Measurements from ENCODE around the gene ABLIM2. TPM values are rescaled to one million over a fixed set of nuclear protein-coding genes. Genes with fewer than 3 reads are reported as not detected.

The ABLIM2 gene
- total and polyA plus RNA-seq, 2 of the 8 experiments (the other 6 are each of a cell fraction or from before 2014, with no cell fraction given): 2.8 to 3.0 TPM

DNA sequence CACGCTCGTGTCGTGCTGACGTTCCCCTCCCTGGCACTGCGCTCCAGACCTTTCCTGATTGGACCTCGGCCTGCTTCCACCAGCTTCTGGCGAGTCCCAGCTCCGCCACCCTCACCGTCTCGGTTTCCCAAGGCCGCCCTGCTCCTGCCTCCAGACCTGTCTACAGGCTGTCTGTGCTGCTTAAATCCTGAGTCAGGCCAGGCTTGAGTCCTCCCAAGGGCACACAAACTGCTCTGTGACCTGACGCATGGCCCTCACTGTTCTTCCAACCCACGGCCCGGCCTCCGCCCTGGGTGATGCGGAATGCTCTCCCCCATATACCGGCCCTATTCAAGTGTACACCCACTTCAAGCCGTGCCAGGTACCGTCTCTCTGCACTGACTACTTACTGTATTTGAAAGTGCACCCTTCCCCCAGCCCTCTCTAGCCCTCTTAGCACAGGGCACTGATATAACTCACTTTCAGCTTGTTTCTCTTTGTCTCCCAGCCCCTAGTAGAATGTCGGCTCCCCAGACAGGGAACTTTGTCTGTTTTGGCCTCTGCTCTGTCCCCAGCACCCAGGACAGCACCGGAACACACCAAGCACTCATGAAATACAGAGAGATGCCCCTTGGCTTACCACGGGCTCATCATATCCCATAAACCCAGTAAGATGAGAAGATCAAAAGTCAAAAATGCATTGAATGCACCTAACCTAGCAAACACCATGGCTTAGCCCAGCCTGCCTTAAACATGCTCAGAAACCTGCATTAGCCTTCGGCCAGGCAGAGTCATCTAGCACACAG is 155.9 kb downstream of the ABLIM2 start (continued):
- no peak for TF ChIP-seq CEBPB (IDR thresholded peaks at IDR 0.05; ENCODE audit: low read depth, low read length)
- TF ChIP-seq CREB1 (IDR thresholded peaks at IDR 0.05): no peak
- no peak for TF ChIP-seq RXRA (IDR thresholded peaks at IDR 0.05; ENCODE audit: insufficient read depth, low read depth, low read length)
- TF ChIP-seq TCF12 (IDR thresholded peaks at IDR 0.05; ENCODE audit: low read depth, low read length): no peak
- TF ChIP-seq SIX5 (IDR thresholded peaks at IDR 0.05; ENCODE audit: low read depth, low read length): no peak

Measured in H1 (cell line).